Activated CD4-positive, alpha-beta T cell treated with anti-CD3 and anti-CD28 coated beads, Interleukin-10, Interleukin-2, amounts not matched to agents 100 ng/mL and 50 ng/mL, durations not matched to agents 16 hours and 8 hours (primary cell): Measurements from ENCODE around the gene GRPEL1.

ENCODE experiments used
- DNase-seq: peaks from one replicate; pipeline ENCODE4 v3.0.0-alpha.2; 2020

Gene GRPEL1

DNA sequence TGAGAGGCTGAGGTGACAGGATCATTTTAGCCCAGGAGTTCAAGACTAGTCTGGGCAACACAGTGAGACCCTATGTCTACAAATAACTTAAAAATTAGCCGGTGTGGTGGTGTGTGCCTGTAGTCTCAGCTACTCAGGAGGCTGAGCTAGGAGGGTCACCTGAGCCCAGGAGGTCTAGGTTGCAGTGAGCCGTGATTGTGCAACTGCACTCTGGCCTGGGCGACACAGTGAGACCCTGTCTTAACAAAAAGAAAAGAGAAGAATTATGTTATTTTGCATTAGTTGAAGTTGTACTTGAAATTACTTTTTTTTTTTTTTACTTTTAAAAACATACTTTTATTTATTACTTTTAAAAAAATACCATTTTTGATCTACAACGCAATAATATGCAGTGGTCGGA lies 46.5 kb downstream of the GRPEL1 start:
- no peak for DNase-seq

DNA sequence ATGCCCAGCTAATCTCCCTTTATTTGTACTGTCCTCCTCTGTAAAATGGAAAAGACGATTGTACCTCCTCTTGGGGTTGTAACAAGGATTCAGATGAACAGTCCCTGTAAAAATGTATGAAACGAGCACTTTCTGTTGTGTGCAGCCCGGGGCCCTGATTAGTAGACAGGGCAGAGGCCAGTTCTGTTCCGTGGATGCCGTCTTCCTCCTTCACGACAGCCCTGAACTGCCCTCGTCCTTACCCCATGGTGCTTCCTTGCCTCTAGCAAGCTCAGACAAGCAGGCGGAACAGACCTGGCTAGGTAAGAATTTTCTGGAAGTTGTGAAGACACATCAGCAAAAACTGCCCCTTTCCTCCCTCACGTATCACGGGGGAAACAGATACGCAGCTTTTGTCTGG lies 47.0 kb downstream of the GRPEL1 start:
- DNase-seq: no peak

DNA sequence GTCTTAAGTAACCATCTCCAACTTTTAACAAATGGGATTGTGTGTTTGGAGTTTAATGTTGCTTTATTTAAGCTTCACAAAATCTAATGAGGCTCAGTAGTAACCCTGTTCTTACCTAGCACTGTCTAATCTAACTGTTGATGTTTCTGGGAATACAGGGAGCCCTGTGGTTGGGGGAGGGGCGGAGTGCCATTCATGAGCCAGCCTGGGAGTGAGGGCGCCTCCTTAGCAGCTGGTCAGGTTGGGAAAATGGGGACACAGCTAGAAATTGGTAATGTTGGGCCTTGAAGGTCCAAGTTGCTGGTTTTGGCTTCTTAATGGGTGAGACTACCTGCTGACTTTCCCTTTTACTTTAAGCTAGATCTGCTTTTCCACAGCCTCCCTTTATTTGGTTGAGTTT lies 47.6 kb downstream of the GRPEL1 start:
- no peak for DNase-seq

DNA sequence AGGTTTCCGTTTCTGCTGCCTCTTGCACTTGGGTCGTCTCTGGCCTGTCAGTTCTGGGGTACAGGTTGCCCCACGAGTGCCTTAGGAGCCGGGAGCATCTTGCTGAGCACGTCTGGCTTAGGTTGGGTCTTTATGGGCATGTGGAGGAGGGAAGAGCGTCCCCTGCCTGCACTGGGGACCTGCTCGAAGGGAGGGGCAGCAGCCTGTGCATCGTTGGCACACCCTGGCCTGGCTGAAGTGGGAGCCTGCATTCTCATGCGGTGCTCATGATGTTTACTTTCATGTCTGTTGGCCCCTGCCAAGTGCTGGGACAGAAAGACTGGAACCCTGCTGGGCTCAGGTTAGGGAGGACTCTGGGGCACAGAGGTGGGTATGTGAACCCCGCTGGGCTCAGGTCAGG lies 48.5 kb downstream of the GRPEL1 start:
- no peak for DNase-seq

DNA sequence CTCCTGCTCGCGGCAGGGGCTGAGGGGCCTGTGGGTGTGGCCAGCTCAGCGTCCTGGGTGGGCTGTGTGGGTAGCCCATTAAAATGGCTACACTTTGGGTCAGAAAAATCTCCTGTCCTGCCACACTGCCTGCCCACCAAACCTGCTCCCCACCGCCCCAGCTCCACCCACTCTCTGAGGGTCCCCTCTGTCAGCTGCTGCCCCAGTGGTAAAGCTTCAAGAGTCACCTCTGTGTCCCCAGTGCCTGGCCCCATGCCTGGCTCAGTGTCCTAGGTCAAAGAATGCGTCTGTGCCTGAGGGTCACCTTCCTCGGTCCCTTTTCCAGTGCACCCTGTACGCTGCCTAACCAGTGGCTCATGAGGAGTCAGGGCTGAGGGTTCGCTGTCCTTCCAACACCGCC lies 49.6 kb downstream of the GRPEL1 start:
- DNase-seq: no peak

DNA sequence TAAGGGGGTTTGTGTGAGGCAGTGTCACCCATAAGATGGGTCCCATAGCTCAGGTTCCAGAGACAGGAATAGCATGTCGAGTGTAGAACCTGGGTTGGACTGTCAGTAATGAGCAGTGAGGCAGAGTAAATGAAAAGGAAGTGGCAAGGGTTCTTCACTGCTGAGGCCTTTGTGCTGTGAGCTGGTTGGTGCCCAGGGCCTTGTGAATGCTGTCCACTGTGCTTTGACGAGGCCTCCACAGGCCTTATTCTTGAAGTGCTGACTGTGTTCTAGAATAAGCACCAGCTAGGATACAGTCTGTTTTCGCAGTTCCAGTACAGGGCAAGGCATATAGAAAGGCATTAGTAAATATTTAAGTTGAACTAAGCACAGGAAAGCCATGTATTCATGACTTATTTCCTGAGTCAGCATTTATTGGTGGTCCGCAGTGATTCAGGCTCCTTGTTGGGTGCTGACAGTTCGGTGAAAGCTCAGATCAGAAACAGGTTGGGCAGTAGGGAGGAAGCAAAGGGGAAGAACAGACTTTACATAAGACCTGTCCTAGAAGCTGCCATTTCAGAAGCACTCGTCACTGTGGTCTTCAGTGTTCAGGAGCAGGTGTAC lies 50.3 kb downstream of the GRPEL1 start:
- no peak for DNase-seq

DNA sequence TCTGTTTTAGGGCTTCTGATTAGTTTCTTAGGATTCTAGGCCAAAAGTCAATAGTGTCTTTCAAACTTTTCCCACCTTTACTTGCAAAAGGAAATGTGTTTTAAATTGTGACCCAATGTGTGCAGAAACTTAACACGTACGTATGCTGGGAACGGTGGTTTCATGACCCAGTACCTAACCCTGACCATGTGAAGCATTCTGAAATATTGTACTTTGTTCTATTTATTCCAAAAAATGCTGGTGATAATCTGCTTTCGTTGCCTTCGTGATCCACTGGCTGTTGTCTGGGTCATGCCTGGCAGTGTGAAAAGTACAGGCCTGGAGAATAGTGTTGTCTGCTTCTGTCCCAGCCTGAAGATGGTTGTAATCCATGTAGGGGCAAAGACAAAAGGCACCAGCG lies 51.4 kb downstream of the GRPEL1 start:
- DNase-seq: no peak

DNA sequence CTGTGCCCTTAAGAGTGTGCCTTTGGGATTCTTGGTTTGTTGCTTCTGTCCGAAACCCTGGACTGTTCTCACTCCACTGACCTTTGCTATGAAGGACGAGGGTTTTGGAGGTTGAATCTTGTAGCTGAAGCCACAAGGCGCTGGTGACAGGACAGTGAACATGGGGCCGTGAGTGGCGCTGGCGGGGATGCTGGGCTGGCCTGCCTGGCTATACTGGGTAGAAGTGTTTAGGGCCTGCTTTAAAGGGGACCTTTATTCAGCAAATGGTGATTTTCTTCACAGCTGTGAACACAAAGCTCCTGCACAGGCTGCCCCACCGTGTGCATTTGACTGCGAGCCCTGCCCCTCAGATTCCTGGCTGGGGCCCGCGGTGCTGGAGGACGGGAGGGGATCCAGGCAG lies 51.8 kb downstream of the GRPEL1 start:
- no peak for DNase-seq

DNA sequence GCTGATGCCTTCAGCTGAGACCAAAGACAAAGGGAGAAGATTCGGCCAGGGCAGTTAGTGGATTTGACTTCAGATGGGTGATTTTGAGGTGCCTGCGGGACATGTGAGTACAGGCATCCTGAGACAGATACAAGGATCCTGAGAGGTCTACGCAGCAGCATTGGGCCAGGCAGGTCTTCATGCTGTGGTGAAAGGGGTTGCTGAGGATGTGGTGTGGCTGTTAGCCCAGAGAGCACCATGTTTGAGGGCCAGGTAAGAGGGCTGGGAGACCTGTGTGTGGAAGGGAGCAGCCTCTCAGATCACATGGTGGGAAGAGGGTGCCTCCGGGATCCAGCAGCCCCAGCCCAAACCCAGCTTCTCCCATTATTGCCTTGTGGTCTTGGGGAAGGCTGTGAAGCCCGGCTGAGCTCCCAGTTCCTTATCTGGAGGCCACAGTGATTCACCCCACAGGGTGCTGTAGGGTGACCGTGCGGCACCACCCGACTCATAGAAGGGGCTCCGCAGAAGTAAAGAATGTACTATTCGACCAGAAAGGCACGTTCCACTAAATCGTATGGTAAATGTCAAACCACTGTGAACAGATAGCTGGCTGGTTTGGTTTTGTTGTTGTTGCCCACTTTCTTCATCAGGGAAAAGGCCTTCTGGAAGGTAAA lies 52.4 kb downstream of the GRPEL1 start:
- DNase-seq: no peak

DNA sequence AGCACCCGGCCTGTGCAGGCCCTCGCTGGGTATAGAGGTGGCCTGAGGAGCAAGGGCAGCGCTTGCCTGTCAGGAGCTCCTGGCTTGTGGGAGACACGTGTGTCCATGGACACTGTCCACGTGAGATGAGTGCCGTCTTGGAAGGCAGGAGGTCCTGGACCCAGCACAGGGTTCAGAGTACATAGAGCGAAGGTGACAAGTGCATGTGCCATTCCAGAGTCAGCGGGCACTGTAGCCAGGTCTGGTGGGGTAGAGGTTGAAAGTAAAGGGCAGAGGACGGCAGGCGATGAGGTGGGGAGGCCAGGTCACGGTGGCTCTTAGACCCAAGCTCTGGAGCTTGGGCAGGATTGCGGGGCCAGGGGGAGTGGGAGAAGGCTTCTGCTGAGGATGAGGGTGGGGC lies 53.0 kb downstream of the GRPEL1 start:
- no peak for DNase-seq

DNA sequence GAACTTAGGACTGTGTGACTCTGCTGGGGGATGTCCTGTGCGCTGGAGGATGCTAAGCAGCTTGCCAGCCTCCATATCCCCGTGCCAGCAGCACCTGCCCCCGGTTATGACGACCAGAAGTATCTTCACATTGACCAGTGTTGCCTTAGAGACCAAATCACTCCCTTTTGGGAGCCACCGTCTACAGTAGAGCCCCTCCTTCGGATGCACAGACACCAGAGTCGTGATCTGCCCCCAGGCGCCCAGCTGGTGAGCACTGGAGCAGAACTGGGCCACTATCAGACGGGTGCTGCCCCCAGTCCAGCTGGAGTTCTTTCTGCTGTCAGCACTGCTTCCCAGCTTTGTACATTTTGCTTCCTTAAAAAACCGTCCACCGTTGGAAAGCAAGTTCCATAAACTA lies 54.7 kb downstream of the GRPEL1 start:
- no peak for DNase-seq

DNA sequence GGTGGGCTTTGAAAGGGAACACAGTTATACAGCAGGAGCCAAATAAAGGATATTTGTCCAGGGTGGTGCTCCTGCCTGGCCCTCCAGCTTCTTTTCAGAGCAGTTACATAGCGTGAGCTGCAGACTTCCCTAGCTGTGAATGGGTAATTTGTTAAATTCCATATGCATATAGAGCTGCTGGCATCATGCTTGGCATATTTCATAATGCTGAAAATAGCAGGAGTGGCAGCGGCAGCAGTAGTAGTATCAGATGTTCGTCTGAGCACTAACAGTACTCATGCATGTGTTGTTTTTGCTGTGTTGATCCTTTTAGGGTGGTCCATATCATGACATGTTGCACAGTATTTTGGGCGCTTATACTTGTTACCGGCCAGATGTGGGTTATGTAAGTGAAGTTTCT lies 58.3 kb downstream of the GRPEL1 start:
- DNase-seq: no peak
